CD14-positive monocyte (primary cell): Measurements from ENCODE around the gene ZNF816. TPM values are rescaled to one million over a fixed set of nuclear protein-coding genes. Genes with fewer than 3 reads are reported as not detected.

Source experiments
- DNase-seq, 3 donors: peaks; one replicate each; pipeline ENCODE4 v3.0.0-alpha.2; 2011 to 2022
- H2AFZ ChIP-seq: 2 replicates; pipeline ENCODE4 v1.6.0; 2012; ENCODE audit warnings: mild to moderate bottlenecking, low read depth, low read length, inconsistent platforms; ENCODE audit not compliant: insufficient read depth, poor library complexity, severe bottlenecking
- H3K27ac ChIP-seq, 2 donors: 1 replicate in 1 of 2; 2 replicates in 1 of 2; pipeline ENCODE4 v1.5.1; 2012 to 2013; ENCODE audit warnings: low read length in 2 of 2, control low read depth in 1 of 2, inconsistent platforms in 1 of 2, low read depth in 1 of 2, mild to moderate bottlenecking in 1 of 2
- H3K27me3 ChIP-seq, 2 donors: one replicate each; pipeline versions ENCODE4 v1.6.0 to v1.6.1; 2011 to 2013; ENCODE audit warnings: low read length in 2 of 2; ENCODE audit not compliant: control insufficient read depth in 2 of 2, insufficient read depth in 2 of 2
- H3K36me3 ChIP-seq, 2 donors: replicated peaks in 1 of 2; 1 replicate in 1 of 2; 2 replicates in 1 of 2; pipeline versions ENCODE4 v1.5.1 to v1.6.1; 2012 to 2013; ENCODE audit warnings: low read length in 2 of 2, control low read depth in 1 of 2, inconsistent platforms in 1 of 2, mild to moderate bottlenecking in 1 of 2; ENCODE audit not compliant: insufficient read depth in 2 of 2, control insufficient read depth in 1 of 2
- H3K4me1 ChIP-seq, 2 donors: 1 replicate in 1 of 2; 2 replicates in 1 of 2; pipeline versions ENCODE4 v1.5.1 to v1.6.1; 2012 to 2013; ENCODE audit warnings: low read length in 2 of 2, control low read depth in 1 of 2, inconsistent platforms in 1 of 2, mild to moderate bottlenecking in 1 of 2, moderate library complexity in 1 of 2; ENCODE audit not compliant: insufficient read depth in 2 of 2, control insufficient read depth in 1 of 2
- H3K4me2 ChIP-seq: replicated peaks from 2 replicates; pipeline ENCODE3; 2012; ENCODE audit warnings: low read length, moderate library complexity, mild to moderate bottlenecking; ENCODE audit not compliant: poor library complexity, severe bottlenecking; ENCODE audit errors: extremely low read depth
- H3K4me3 ChIP-seq, 3 experiments: fragments of 200-600 bp in 1 of 3; sonication (generic) in 1 of 3; replicated peaks in 1 of 3; 1 replicate in 2 of 3; 2 replicates in 1 of 3; pipeline ENCODE4 v1.5.1; 2011 to 2013; ENCODE audit warnings: low read length in 3 of 3, mild to moderate bottlenecking in 3 of 3, control low read depth in 2 of 3, low read depth in 2 of 3, inconsistent platforms in 1 of 3, moderate library complexity in 1 of 3
- H3K79me2 ChIP-seq: 2 replicates; pipeline ENCODE4 v1.6.0; 2012; ENCODE audit warnings: mild to moderate bottlenecking, control low read depth, inconsistent platforms, low read length, moderate library complexity; ENCODE audit not compliant: insufficient read depth
- H3K9ac ChIP-seq: 2 replicates; pipeline ENCODE4 v1.6.0; 2017; ENCODE audit warnings: low read length, mild to moderate bottlenecking; ENCODE audit not compliant: insufficient read depth, poor library complexity, severe bottlenecking
- H3K9me3 ChIP-seq, 2 donors: replicated peaks in 1 of 2; 1 replicate in 1 of 2; 2 replicates in 1 of 2; pipeline versions ENCODE4 v1.5.1 to v1.6.1; 2012 to 2013; ENCODE audit warnings: low read length in 2 of 2, control low read depth in 1 of 2; ENCODE audit not compliant: control insufficient read depth in 1 of 2, insufficient read depth in 1 of 2
- H4K20me1 ChIP-seq: 2 replicates; pipeline ENCODE4 v1.6.0; 2012; ENCODE audit warnings: mild to moderate bottlenecking, low read length, control low read depth, moderate library complexity; ENCODE audit not compliant: insufficient read depth
- H3K27ac Mint-ChIP-seq, 7 donors: one replicate each; pipeline ENCODE4 v1.8.0; 2020; ENCODE audit warnings: mild to moderate bottlenecking in 7 of 7, mixed read lengths in 7 of 7, moderate library complexity in 6 of 7, inconsistent platforms in 2 of 7
- H3K27me3 Mint-ChIP-seq, 3 donors: one replicate each; pipeline ENCODE4 v1.8.0; 2021 to 2022; ENCODE audit warnings: low read depth in 3 of 3, mild to moderate bottlenecking in 3 of 3, mixed read lengths in 3 of 3, moderate library complexity in 3 of 3, inconsistent platforms in 1 of 3
- H3K36me3 Mint-ChIP-seq, 2 donors: one replicate each; pipeline ENCODE4 v1.8.0; 2020; ENCODE audit warnings: mixed read lengths in 2 of 2, inconsistent platforms in 1 of 2, mild to moderate bottlenecking in 1 of 2
- H3K4me1 Mint-ChIP-seq: one replicate; pipeline ENCODE4 v1.8.0; 2020; ENCODE audit warnings: mild to moderate bottlenecking, mixed read lengths
- H3K4me3 Mint-ChIP-seq, 2 donors: one replicate each; pipeline ENCODE4 v1.8.0; 2020; ENCODE audit warnings: mild to moderate bottlenecking in 2 of 2, mixed read lengths in 2 of 2, moderate library complexity in 1 of 2
- H3K9me3 Mint-ChIP-seq, 7 donors: one replicate each; pipeline ENCODE4 v1.8.0; 2020 to 2022; ENCODE audit warnings: mixed read lengths in 7 of 7, mild to moderate bottlenecking in 6 of 7, moderate library complexity in 6 of 7, inconsistent platforms in 2 of 7
- CTCF ChIP-seq: fragments of 200-600 bp; IDR thresholded peaks from one replicate; pipeline ENCODE4 v1.8.0; 2022; ENCODE audit warnings: antibody characterized with exemption, mild to moderate bottlenecking
- WGBS: methylation state at CpG from one replicate; pipeline ENCODE4 v1.1.5; 2013; ENCODE audit warnings: missing lambda C conversion rate; ENCODE audit not compliant: insufficient coverage; 5-methylcytosine and 5-hydroxymethylcytosine counted together
- intact Hi-C, 2 donors: fragments of 100-400 bp; cut with micrococcal nuclease; formaldehyde crosslinking; loops; one replicate each; pipeline versions ENCODE4 v1.15.0 to v1.15.1; 2023
- polyA plus RNA-seq, 3 donors: library from polyadenylated mRNA; depleted of rRNA in 1 of 3; unstranded in 2 of 3; stranded (reverse) in 1 of 3; fragments of 300-500 nt in 2 of 3; fragments of >200 nt in 1 of 3; fragmentation: Illumina TruSeq in 2 of 3; gene quantifications; 1 replicate in 2 of 3; 2 replicates in 1 of 3; pipeline ENCODE4 v1.2.3, GENCODE V29; 2012 to 2021

ZNF816 gene
- polyA plus RNA-seq, 3 donors: 1.4 to 4.3 (median 2.0) TPM

- intact Hi-C loops: loop anchor here in 1 of 2 donors (10.0 kb wide), 1 partner anchor 163 kb away; the partner anchor contains the start of gene ZNF600
- H3K79me2 ChIP-seq: no peaks in the 10 kb centered on the region
- H3K4me3 ChIP-seq: peak overlapping the region in 1 of 3 experiments; percentile 32
- Mint-ChIP-seq H3K4me1 (peaks cover 15% of the 10 kb centered on the region), H3K4me3 (no peak overlapping the region), H3K9me3 (peaks cover 57 to 96% (median 93%) of the 10 kb centered on the region in 7 donors), H3K27me3 (peaks cover 0 to 10% (median 4%) of the 10 kb centered on the region in 3 donors), H3K36me3 (peaks cover 31 to 33% of the 10 kb centered on the region in 2 donors), H3K27ac (no peak overlapping the region)
- peaks cover 71 to 78% of the 10 kb centered on the region in 2 donors for H3K9me3 ChIP-seq
- no peak overlapping the region for H3K27ac ChIP-seq
- H3K4me2 ChIP-seq: no peak overlapping the region
- no peak overlapping the region for H2AFZ ChIP-seq
- peaks cover 27 to 42% of the 10 kb centered on the region in 2 donors for H3K36me3 ChIP-seq
- no peaks in the 10 kb centered on the region for H3K27me3 ChIP-seq
- DNase-seq: no peak
- peaks cover 2 to 3% of the 10 kb centered on the region in 2 donors for H3K4me1 ChIP-seq
- H3K9ac ChIP-seq: no peak overlapping the region
- no peak for TF ChIP-seq CTCF
- no peaks in the 10 kb centered on the region for H4K20me1 ChIP-seq
- 94% methylated on average over 5 of the region's 13 CpGs for WGBS
Measured at GRCh38 chr19:52948025-52948770, 14.5 kb downstream of the ZNF816 start.

- Histone ChIP-seq H3K4me3 (no peak overlapping the region), H3K4me1 (peaks cover 10 to 13% of the 10 kb centered on the region in 2 donors), H3K9me3 (peaks cover 56 to 63% of the 10 kb centered on the region in 2 donors), H4K20me1 (no peaks in the 10 kb centered on the region), H3K36me3 (peaks cover 12 to 27% of the 10 kb centered on the region in 2 donors), H3K27me3 (no peaks in the 10 kb centered on the region), H3K27ac (no peak overlapping the region), H3K9ac (no peak overlapping the region), H3K79me2 (peaks cover 8% of the 10 kb centered on the region), H2AFZ (no peak overlapping the region), H3K4me2 (no peak overlapping the region)
- Mint-ChIP-seq H3K4me3 (peak overlapping the region in 1 of 2 donors; percentile 43), H3K4me1 (peaks cover 19% of the 10 kb centered on the region), H3K27ac (no peak overlapping the region), H3K27me3 (peaks cover 0 to 10% (median 7%) of the 10 kb centered on the region in 3 donors), H3K36me3 (peaks cover 16 to 18% of the 10 kb centered on the region in 2 donors), H3K9me3 (peaks cover 45 to 81% (median 78%) of the 10 kb centered on the region in 7 donors)
- 67% methylated on average over 22 of the region's 39 CpGs for WGBS
- DNase-seq: no peak
- intact Hi-C loops: loop anchor here in 1 of 2 donors (10.0 kb wide), 1 partner anchor 162 kb away; the partner anchor contains the start of gene ZNF600
- TF ChIP-seq CTCF: no peak
Measured at GRCh38 chr19:52946322-52947310, 16.1 kb downstream of the ZNF816 start.
